LHCN-M2 (cell line): ENCODE results near the gene CPNE1. TPM values are rescaled to one million over a fixed set of nuclear protein-coding genes. Genes with fewer than 3 reads are reported as not detected.
A peak's percentile ranks its signal among the peaks of the same experiment; 100 is the strongest.
"Not testable (repeated sequence)": the region's sequence is repeated elsewhere in the genome, so short reads cannot be mapped to it uniquely, and the experiment has no call there.

ENCODE experiments used
- DNase-seq: peaks from one replicate; pipeline ENCODE4 v3.0.0-alpha.2; 2012; ENCODE audit warnings: low read depth
- total RNA-seq: library from RNA; depleted of rRNA; stranded (reverse); fragments of >200 nt; gene quantifications from 2 replicates; pipeline ENCODE4 v1.2.3, GENCODE V29; 2014

Gene CPNE1
- total RNA-seq, 1 experiment from 2014 or later, result 168 TPM

DNA sequence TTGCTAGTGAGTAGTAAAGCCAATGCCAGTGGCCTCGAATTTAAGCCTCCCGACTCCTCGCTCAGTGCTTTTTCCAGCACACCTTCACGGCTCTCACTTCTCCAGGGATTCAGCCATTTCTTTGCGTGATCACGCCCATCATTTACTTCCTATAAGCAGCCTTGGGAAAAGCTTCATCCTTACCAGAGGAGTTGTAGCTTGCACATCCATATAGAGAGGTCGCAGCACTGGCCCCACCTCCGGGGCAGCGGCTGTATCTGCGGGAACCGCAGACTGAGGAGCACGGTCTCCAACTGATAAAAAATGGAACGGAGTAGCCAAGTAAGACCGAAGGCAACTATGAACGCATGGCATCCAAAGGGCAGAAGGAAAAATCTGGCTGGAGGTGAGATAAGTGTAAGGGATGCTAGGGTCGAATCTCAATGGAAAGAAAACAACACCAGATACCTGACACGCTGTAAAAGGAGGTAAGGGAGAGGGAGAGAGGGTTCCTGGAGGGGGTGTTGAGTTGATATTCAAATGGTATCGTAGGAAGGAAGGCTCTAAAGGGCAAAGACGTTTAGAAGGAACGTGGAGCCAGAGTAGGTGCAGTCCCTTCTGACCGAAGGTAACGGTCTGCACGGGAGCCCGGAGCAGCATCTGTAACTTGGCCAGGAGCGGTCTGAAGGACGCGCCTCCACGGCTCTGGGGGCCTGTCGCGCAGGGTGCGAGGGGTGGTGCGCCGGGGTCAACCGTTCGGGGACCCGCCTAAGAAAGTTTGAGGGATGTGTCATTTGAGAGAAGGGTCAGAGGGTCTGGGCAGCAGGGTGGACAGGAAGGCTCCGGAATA lies 33.8 kb upstream of the CPNE1 start:
- no peak for DNase-seq

DNA sequence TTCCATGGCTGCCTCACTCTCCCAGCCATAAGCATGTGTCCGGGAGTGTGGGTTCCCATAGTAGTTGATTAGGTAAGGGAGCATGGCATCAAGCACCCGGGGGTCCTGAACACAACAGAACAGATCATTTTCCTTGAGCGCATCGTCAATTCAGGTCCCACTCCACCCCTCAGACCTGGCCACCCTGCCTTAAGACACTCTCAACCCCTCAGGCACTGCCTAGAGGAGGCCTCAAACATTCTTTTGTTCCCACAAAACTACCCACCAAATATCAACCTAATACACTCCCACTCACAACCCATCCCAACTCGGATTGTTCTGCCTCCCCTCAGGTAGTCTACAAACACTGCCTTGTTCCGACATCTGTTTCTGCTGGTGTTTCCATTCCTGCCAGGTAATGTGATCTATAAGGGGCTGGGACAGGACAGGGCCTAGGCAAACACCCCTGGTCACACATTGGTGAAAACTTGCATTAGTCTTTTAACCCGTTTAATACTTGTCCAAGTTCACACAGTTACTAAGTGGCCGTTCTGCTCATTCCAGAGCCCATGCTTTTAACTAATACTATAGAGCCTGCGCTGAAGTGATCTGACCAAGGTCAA lies 33.1 kb upstream of the CPNE1 start:
- no peak for DNase-seq

DNA sequence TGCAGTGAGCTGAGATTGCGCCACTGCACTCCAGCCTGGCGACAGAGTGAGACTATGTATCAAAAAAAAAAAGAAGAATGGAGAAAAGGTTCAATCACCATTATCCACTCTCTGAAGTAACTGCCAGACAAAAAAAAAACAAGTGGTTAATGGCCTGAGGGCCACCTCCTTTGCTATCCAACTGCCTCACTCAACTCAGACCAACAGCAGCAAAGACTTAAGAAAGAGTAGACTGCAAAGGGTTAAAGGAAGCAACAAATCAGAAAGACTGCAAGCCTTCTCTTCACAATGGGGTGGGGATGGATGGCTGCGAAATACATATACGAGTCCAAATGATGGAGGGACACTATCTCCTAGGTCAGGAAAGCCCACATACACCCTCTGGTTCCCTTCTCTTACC lies 31.3 kb upstream of the CPNE1 start:
- no peak for DNase-seq

GRCh38 chr20:35695245-35695749 lies 30.6 kb upstream of the CPNE1 start:
- no peak for DNase-seq

DNA sequence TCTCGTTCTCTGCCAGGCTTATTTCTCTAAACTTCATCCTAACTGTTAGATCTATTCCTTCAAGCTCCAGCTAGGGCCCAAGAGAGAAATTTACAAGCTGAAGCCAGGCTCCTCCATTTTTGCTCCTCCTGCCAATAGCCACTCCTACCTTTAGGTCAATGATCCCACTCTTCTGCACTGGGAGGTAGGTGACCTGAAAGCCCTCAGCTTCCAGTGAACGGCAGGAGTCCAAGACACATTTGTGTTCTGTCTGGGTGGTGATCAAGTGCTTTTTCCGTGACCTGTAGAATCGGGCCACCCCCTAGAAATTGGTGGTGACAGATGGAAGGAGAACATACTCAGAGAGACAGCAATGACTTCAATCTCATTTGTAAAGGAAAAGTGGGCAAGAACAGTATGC lies 25.6 kb upstream of the CPNE1 start:
- no peak for DNase-seq

- DNase-seq, result peak; percentile 11
Observed at GRCh38 chr20:35686872-35687271, 22.2 kb upstream of the CPNE1 start.

DNA sequence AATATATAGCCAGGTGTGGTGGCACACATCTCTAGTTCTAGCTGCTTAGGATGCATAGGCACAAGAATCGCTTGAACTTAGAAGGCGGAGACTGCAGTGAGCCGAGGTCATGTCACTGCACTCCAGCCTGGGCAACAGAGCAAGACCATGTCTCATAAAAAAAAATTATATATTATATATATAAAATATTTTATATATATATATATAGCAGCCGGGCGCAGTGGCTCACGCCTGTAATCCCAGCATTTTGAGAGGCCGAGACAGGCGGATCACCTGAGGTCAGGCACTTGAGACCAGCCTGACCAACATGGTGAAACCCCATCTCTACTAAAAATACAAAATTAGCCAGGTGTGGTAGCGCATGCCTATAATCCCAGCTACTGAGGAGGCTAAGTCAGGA lies 20.7 kb upstream of the CPNE1 start:
- DNase-seq, result not testable (repeated sequence)

GRCh38 chr20:35681960-35682359 lies 17.3 kb upstream of the CPNE1 start:
- no peak for DNase-seq

- no peak for DNase-seq
Observed at GRCh38 chr20:35680452-35681183, 15.9 kb upstream of the CPNE1 start.

GRCh38 chr20:35674921-35675320 lies 10.2 kb upstream of the CPNE1 start:
- DNase-seq, result no peak

GRCh38 chr20:35673884-35674283 lies 9.2 kb upstream of the CPNE1 start:
- no peak for DNase-seq

GRCh38 chr20:35669681-35670080 lies 5.0 kb upstream of the CPNE1 start:
- no peak for DNase-seq

- DNase-seq, result no peak
Observed at GRCh38 chr20:35669221-35669620, 4.5 kb upstream of the CPNE1 start.

GRCh38 chr20:35665949-35666288 lies 1.2 kb upstream of the CPNE1 start:
- DNase-seq, result no peak

GRCh38 chr20:35663516-35664465 lies 909 bp downstream of the CPNE1 start:
- peak; percentile 19 for DNase-seq

DNA sequence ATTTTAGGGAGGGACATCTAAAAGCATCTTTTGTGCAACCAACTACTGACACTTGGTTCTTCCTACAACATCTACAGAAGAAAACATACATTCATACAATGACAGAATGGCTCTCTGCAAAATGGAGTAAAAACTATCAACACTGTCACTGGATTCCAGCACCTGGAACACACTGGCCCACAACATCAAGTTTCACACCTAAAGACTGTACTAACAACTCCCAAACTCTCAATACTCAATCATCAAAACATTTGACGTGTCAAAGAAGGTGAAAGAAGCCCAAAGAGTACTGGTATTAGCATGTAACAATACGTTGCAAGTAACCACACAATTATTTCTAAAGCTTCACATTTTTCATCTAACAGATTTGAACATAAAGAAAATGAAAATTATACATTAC lies 2.1 kb downstream of the CPNE1 start:
- no peak for DNase-seq

DNA sequence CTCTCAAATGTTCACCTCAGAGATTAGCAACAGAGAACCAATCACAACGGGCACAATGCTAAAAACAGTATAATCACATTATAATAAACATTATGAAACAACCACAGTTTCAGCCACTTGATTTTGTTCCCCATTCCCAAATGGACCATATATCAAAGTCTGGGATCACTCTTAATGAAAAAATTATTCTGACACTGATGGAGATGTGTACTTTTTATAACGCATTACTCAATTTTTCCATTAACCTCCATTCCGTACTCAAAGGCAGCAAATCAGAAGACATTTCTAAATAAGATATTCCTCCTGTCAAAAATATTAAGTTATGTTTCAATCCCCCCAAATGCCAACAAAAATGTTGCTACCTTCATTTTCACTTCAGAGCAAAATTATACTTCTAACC lies 2.8 kb downstream of the CPNE1 start:
- DNase-seq, result no peak

GRCh38 chr20:35661053-35661452 lies 3.6 kb downstream of the CPNE1 start:
- no peak for DNase-seq

DNA sequence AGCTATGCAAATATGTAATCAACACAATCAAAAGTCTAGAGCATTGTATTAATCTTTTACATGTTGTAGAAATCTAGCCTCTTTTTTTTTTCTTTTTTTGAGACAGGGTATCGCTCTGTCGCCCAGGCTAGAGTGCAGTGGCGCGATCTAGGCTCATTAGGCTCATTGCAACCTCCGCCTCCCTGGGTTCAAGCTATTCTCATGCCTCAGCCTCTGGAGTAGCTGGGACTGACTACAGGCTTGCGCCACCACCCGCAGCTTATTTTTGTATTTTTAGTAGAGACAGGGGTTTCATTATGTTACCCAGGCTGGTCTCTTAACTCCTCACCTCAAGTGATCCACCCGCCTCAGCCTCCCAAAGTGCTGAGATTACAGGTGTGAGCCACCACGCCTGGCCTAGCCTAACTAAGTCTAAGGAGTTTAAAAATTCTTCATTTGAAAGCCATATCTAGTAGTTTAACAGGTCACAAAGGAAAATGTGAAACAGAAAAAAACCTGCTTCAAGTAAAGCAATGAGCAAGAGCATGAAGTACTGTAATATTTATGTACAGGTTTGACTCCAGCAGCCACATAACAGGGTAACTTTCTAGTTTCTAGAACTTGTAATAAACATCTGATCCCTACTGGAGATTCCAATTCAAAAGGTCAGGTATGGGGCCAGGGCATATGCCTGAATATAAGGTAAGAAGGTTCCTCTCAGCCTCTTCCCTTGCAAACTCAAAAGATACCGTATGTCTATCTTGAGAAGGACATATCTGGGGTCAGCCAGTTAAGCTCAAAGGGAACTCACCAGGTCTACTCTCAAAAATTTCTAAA lies 4.4 kb downstream of the CPNE1 start:
- no peak for DNase-seq

DNA sequence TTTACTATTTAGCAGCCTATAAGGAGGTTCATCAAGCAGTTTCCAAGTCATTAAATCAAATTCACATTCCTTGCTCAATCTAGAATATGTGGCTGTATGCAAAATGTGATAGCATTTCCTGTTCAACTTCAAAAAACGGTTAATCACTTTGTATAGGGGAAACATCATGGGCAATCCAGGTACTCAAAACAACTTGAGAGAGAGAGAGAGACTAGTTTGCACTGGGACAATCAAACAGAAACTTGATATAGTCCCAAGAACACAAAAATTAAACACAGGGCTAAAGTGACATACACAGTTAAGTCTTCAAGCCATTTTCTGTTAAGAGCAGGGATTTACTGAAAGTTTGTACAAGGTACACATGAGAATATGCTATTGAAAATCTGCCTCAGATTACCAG lies 7.4 kb downstream of the CPNE1 start:
- DNase-seq, result no peak

DNA sequence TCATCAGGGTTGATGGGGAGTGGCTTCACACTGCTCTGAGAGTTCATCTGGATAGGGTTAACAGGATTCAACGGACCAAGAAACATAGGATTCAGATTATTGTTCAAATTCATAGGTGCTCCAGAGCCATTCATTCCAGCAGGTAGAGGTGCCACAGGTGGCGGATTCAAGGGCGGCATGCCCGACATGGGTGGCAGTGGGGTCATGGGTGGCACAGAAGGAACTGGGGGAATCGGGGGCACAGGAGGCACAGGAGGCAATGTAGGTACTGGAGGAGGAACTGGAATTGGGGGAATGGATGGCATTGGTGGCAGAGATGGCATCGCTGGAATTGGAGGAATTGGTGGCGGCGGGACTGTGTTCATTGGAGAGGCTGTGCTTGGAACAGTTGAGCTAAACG lies 10.3 kb downstream of the CPNE1 start:
- no peak for DNase-seq
